Mesothelial cell of epicardium (in vitro differentiated cells): ENCODE data around the gene CSTB. TPM values are rescaled to one million over a fixed set of nuclear protein-coding genes. Genes with fewer than 3 reads are reported as not detected.

Source experiments
- DNase-seq, 2 experiments: peaks; one replicate each; pipeline ENCODE4 v3.0.0; 2021; ENCODE audit warnings: low spot score in 2 of 2; ENCODE audit not compliant: unreplicated experiment in 2 of 2
- H3K27ac Mint-ChIP-seq: 2 replicates; pipeline ENCODE4 v1.8.0; 2021; ENCODE audit warnings: mixed read lengths
- H3K27me3 Mint-ChIP-seq: 2 replicates; pipeline ENCODE4 v1.8.0; 2021; ENCODE audit warnings: low read depth, mixed read lengths
- H3K36me3 Mint-ChIP-seq: 2 replicates; pipeline ENCODE4 v1.8.0; 2021; ENCODE audit warnings: mixed read lengths
- H3K4me1 Mint-ChIP-seq: 2 replicates; pipeline ENCODE4 v1.8.0; 2021; ENCODE audit warnings: mixed read lengths
- H3K4me3 Mint-ChIP-seq: 2 replicates; pipeline ENCODE4 v1.8.0; 2021; ENCODE audit warnings: mild to moderate bottlenecking, moderate library complexity, mixed read lengths
- H3K9me3 Mint-ChIP-seq: 2 replicates; pipeline ENCODE4 v1.8.0; 2021; ENCODE audit warnings: mixed read lengths
- total RNA-seq: library from RNA; stranded (reverse); gene quantifications from 3 replicates; pipeline ENCODE4 v1.2.1, GENCODE V29; 2021
- TF ChIP-seq, protein P1 (sequence below): fragments of 200-600 bp; sonication (generic); IDR thresholded peaks from one replicate; pipeline ENCODE4 v1.5.0; 2021; ENCODE audit warnings: antibody characterized with exemption; ENCODE audit not compliant: unreplicated experiment

The CSTB gene
- total RNA-seq, 1 donor from 2014 or later = 23.3 TPM

GRCh38 chr21:43775190-43775589, 918 bp downstream of the CSTB start:
- Mint-ChIP-seq H3K27ac (peak overlapping the region; percentile 85), H3K27me3 (no peaks in the 10 kb centered on the region), H3K4me3 (peak overlapping the region; percentile 83), H3K9me3 (no peaks in the 10 kb centered on the region), H3K4me1 (peaks cover 10% of the 10 kb centered on the region), H3K36me3 (peaks cover 9% of the 10 kb centered on the region)
- TF ChIP-seq, protein P1, sequence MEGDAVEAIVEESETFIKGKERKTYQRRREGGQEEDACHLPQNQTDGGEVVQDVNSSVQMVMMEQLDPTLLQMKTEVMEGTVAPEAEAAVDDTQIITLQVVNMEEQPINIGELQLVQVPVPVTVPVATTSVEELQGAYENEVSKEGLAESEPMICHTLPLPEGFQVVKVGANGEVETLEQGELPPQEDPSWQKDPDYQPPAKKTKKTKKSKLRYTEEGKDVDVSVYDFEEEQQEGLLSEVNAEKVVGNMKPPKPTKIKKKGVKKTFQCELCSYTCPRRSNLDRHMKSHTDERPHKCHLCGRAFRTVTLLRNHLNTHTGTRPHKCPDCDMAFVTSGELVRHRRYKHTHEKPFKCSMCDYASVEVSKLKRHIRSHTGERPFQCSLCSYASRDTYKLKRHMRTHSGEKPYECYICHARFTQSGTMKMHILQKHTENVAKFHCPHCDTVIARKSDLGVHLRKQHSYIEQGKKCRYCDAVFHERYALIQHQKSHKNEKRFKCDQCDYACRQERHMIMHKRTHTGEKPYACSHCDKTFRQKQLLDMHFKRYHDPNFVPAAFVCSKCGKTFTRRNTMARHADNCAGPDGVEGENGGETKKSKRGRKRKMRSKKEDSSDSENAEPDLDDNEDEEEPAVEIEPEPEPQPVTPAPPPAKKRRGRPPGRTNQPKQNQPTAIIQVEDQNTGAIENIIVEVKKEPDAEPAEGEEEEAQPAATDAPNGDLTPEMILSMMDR = no peak
- no peak for DNase-seq

DNA sequence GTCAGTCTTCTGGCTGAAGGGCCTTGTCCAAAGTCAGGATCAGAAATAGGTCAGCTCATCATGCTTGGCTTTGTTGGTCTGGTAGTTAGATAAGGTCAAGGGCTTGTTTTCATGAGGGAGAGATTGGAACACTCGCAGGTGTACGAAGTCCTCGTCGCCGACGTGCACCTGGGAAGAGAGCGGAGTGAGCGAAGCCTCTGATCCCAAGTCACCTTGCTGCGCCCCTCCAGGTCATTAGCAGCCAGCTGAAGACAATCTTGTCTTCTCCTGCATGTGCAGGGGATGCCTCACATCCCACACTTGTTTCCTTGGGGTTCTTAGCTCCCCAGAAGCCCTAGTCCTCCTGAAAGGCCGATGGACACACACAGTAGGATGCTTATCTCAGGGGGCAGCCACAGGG, 1.9 kb downstream of the CSTB start:
- Mint-ChIP-seq H3K27me3 (no peaks in the 10 kb centered on the region), H3K4me3 (peak overlapping the region; percentile 23), H3K4me1 (peaks cover 10% of the 10 kb centered on the region), H3K36me3 (peaks cover 9% of the 10 kb centered on the region), H3K9me3 (no peaks in the 10 kb centered on the region), H3K27ac (no peak overlapping the region)
- TF ChIP-seq, protein P1 = no peak
- no peak for DNase-seq

- Mint-ChIP-seq H3K36me3 (peaks cover 9% of the 10 kb centered on the region), H3K9me3 (no peaks in the 10 kb centered on the region), H3K27ac (no peak overlapping the region), H3K27me3 (no peaks in the 10 kb centered on the region), H3K4me1 (peaks cover 18% of the 10 kb centered on the region), H3K4me3 (no peak overlapping the region)
- TF ChIP-seq, protein P1 = no peak
- no peak for DNase-seq
Observed at GRCh38 chr21:43772425-43772821, 3.7 kb downstream of the CSTB start.

GRCh38 chr21:43771698-43772424, 4.2 kb downstream of the CSTB start:
- H3K27ac Mint-ChIP-seq = no peak overlapping the region
- H3K4me1 Mint-ChIP-seq = peaks cover 18% of the 10 kb centered on the region

DNA sequence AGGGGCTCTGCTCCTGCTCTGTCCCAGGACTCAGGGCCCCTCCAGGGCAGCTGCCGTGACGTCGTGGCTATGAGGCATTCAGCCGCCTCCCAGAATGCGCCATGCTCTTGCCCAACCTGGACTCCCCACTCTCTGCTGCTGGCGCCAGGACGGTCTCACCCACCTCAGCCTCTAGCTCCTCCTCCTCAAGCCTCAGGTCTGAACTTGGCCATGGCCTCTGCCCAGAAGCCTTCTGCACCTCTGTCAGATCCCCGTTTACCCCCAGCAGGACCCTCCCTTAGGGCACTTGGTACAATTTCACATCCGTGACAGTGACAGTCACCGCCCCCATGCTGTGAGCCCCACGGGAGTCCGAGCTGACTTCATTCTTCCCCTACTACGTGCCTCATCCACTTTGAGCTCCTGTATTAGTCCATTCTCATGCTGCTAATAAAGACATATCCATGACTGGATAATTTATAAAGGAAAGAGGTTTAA, 4.9 kb downstream of the CSTB start:
- TF ChIP-seq, protein P1 = no peak
- no peak overlapping the region for H3K4me3 Mint-ChIP-seq
- no peak overlapping the region for H3K27ac Mint-ChIP-seq
- H3K27me3 Mint-ChIP-seq = no peaks in the 10 kb centered on the region
- H3K36me3 Mint-ChIP-seq = peaks cover 9% of the 10 kb centered on the region
- H3K9me3 Mint-ChIP-seq = no peaks in the 10 kb centered on the region
- DNase-seq = no peak
- peaks cover 18% of the 10 kb centered on the region for H3K4me1 Mint-ChIP-seq

More at GRCh38 chr21:43771698-43772424, 4.2 kb downstream of the CSTB start:
- TF ChIP-seq, protein P1 = no peak
- no peaks in the 10 kb centered on the region for H3K9me3 Mint-ChIP-seq
- peaks cover 9% of the 10 kb centered on the region for H3K36me3 Mint-ChIP-seq
- no peak for DNase-seq
- H3K4me3 Mint-ChIP-seq = no peak overlapping the region
- no peaks in the 10 kb centered on the region for H3K27me3 Mint-ChIP-seq
